ENCODE results near the gene NFIA. TPM values are rescaled to one million over a fixed set of nuclear protein-coding genes. Genes with fewer than 3 reads are reported as not detected.

The NFIA gene
- total and polyA plus RNA-seq, 2 of the 13 experiments (the other 11 are each of a cell fraction or from before 2014, with no cell fraction given), result 14.7 to 28.5 TPM

DNA sequence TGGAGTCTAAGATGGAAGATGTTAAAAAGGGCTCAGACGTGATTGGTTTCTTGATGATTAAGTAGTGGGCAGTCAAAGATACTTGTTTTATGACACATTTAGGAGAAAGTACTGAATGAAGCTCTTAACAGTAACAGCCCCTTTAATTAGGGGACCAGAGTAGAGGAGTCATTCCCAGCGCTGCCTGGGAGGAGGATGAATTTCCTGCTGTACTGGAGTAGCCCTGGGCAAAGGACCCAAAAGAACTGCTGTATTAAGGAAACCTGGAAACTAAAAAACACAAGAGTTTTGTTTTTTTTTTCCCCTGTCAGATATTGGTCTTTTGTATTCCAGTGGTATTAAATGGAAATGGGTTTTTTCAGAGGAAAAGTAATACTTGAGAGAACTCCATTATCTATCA is 126.5 kb downstream of the NFIA start:
- no TSS peak for BruUV-seq (replicated peaks)
- Histone ChIP-seq H3K27me3 (ENCODE audit: control insufficient read depth in 1 of 2, insufficient read depth in 2 of 2, low read length in 2 of 2) (no peaks in the 10 kb centered on the region), H2AFZ (ENCODE audit: low read length) (no peak overlapping the region), H3K9ac (ENCODE audit: insufficient read depth, low read depth, low read length) (no peak overlapping the region), H3K36me3 (replicated peaks in 1 of 2; ENCODE audit: control insufficient read depth in 1 of 2, insufficient read depth in 2 of 2, low read length in 2 of 2) (peaks cover 0 to 7% of the 10 kb centered on the region in 2 experiments; a peak in 2 of 5 replicates), H3K4me2 (ENCODE audit: low read depth, low read length) (no peak overlapping the region), H3K27ac (ENCODE audit: extremely low read length, insufficient read depth, low read length) (no peak overlapping the region), H3K79me2 (ENCODE audit: insufficient read depth, low read length) (peaks cover 94% of the 10 kb centered on the region), H4K20me1 (ENCODE audit: insufficient read depth, low read length) (peaks cover 6% of the 10 kb centered on the region), H3K4me1 (ENCODE audit: insufficient read depth, low read length) (peaks cover 34% of the 10 kb centered on the region), H3K9me3 (ENCODE audit: low read length) (no peaks in the 10 kb centered on the region), H3K4me3 (replicated peaks in 1 of 3; ENCODE audit: insufficient read depth in 1 of 3, low read depth in 2 of 3, low read length in 3 of 3) (no peak overlapping the region)
- no peak for ATAC-seq
- ChIA-PET POLR2A (no interaction called here), CTCF (ENCODE audit: low intra/inter-chr PET ratio, low total read pairs) (no interaction called here)
- no peak for TF ChIP-seq ZNF879 (CRISPR knock-in tag; IDR thresholded peaks at IDR 0.05)
- FAIRE-seq, result no peak
- WGBS (ENCODE audit: low lambda C conversion rate), result 98% methylated on average over 2 of the region's 2 CpGs
- in situ Hi-C loops (cut with HindIII; ENCODE audit: extremely low pct_ligation_motif_present, low pct_unique_long_range_greater_than_20kb) (no loop called here), intact Hi-C loops (cut with micrococcal nuclease; ENCODE audit: unreplicated experiment) (no loop called here)
- DNase-seq (ENCODE audit: low spot score), result no peak

DNA sequence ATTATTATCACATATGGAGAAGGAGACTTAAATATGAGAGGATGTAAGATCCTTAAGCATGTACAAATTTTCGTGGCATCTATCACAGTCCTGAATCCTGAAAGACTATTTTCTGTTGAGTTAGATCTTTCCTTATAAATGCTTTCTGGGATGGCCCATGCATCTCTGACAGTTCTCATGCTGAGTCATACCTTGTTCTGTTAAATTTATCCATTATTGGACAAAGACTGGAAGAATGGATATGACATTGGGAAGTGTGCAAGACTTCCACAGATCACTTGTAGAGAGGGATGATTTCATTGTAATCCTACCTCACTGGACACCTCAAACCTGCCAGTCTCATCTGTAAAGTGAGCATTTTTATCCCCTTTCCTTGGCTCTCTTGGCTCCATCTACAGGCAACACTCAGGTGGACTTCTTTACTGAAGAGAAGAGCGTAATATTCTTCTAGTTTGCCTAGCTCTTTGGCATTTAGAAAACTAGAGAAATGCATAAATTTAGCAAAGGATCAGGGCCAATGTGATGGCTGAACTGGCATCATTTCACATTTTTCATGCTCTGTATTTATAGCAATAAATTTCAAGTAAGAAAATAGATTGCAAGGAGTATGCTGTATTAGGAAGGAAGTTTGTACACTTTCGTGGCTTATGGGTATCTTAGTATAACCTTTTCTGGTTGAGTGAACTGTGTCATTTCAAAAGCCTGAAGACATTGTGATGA is 128.2 kb downstream of the NFIA start:
- no peak overlapping the region for H3K4me2 ChIP-seq (ENCODE audit: low read depth, low read length)

More for the DNA sequence above, 128.2 kb downstream of the NFIA start:
- no peak overlapping the region for H3K27ac ChIP-seq (ENCODE audit: extremely low read length, insufficient read depth, low read length)
- H4K20me1 ChIP-seq (ENCODE audit: insufficient read depth, low read length), result peaks cover 6% of the 10 kb centered on the region
- FAIRE-seq (peak; percentile 43), ATAC-seq (peak; percentile 39; the same call in 2 of the 3 replicates), DNase-seq (ENCODE audit: low spot score) (peak; percentile 24)
- ChIA-PET POLR2A (no interaction called here), CTCF (ENCODE audit: low intra/inter-chr PET ratio, low total read pairs) (no interaction called here)
- WGBS (ENCODE audit: low lambda C conversion rate), result 93% methylated on average over 3 of the region's 3 CpGs
- H3K79me2 ChIP-seq (ENCODE audit: insufficient read depth, low read length), result peaks cover 88% of the 10 kb centered on the region
- TF ChIP-seq, protein P1, sequence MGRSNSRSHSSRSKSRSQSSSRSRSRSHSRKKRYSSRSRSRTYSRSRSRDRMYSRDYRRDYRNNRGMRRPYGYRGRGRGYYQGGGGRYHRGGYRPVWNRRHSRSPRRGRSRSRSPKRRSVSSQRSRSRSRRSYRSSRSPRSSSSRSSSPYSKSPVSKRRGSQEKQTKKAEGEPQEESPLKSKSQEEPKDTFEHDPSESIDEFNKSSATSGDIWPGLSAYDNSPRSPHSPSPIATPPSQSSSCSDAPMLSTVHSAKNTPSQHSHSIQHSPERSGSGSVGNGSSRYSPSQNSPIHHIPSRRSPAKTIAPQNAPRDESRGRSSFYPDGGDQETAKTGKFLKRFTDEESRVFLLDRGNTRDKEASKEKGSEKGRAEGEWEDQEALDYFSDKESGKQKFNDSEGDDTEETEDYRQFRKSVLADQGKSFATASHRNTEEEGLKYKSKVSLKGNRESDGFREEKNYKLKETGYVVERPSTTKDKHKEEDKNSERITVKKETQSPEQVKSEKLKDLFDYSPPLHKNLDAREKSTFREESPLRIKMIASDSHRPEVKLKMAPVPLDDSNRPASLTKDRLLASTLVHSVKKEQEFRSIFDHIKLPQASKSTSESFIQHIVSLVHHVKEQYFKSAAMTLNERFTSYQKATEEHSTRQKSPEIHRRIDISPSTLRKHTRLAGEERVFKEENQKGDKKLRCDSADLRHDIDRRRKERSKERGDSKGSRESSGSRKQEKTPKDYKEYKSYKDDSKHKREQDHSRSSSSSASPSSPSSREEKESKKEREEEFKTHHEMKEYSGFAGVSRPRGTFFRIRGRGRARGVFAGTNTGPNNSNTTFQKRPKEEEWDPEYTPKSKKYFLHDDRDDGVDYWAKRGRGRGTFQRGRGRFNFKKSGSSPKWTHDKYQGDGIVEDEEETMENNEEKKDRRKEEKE (IDR thresholded peaks at IDR 0.05), result no peak
- TF ChIP-seq, protein P2, sequence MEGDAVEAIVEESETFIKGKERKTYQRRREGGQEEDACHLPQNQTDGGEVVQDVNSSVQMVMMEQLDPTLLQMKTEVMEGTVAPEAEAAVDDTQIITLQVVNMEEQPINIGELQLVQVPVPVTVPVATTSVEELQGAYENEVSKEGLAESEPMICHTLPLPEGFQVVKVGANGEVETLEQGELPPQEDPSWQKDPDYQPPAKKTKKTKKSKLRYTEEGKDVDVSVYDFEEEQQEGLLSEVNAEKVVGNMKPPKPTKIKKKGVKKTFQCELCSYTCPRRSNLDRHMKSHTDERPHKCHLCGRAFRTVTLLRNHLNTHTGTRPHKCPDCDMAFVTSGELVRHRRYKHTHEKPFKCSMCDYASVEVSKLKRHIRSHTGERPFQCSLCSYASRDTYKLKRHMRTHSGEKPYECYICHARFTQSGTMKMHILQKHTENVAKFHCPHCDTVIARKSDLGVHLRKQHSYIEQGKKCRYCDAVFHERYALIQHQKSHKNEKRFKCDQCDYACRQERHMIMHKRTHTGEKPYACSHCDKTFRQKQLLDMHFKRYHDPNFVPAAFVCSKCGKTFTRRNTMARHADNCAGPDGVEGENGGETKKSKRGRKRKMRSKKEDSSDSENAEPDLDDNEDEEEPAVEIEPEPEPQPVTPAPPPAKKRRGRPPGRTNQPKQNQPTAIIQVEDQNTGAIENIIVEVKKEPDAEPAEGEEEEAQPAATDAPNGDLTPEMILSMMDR (CRISPR knock-in tag; IDR thresholded peaks at IDR 0.05), result peak; percentile 42
- 0 out of 2 replicates have a peak, but pooled peaks have one; percentile 13 for TF ChIP-seq SAP130 (CRISPR knock-in tag; IDR thresholded peaks at IDR 0.05; ENCODE audit: low read depth)
- TF ChIP-seq SMC3 (IDR thresholded peaks at IDR 0.05; ENCODE audit: low read length), result peak; percentile 11; the same call in 1 of the 2 replicates
- no peak for TF ChIP-seq KLF16 (CRISPR knock-in tag; IDR thresholded peaks at IDR 0.05)
- TF ChIP-seq RBM22 (optimal IDR thresholded peaks at IDR 0.05; ENCODE audit: low read length), result peak; percentile 22
- peak; percentile 55 for TF ChIP-seq STAG1 (CRISPR knock-in tag; IDR thresholded peaks at IDR 0.05)
- BruUV-seq (replicated peaks), result no TSS peak
- H3K27me3 ChIP-seq (ENCODE audit: control insufficient read depth in 1 of 2, insufficient read depth in 2 of 2, low read length in 2 of 2), result no peaks in the 10 kb centered on the region
- H3K9ac ChIP-seq (ENCODE audit: insufficient read depth, low read depth, low read length), result no peak overlapping the region
- H3K4me1 ChIP-seq (ENCODE audit: insufficient read depth, low read length), result peaks cover 47% of the 10 kb centered on the region
- H3K9me3 ChIP-seq (ENCODE audit: low read length), result no peaks in the 10 kb centered on the region
- no peak overlapping the region for H2AFZ ChIP-seq (ENCODE audit: low read length)
- in situ Hi-C loops (cut with HindIII; ENCODE audit: extremely low pct_ligation_motif_present, low pct_unique_long_range_greater_than_20kb) (no loop called here), intact Hi-C loops (cut with micrococcal nuclease; ENCODE audit: unreplicated experiment) (loop anchor here (10.0 kb wide), 1 partner anchor 156 kb away; no protein-coding TSS in a partner anchor)
- H3K36me3 ChIP-seq (replicated peaks in 1 of 2; ENCODE audit: control insufficient read depth in 1 of 2, insufficient read depth in 2 of 2, low read length in 2 of 2), result peaks cover 0 to 7% of the 10 kb centered on the region in 2 experiments; a peak in 2 of 5 replicates
- no peak overlapping the region for H3K4me3 ChIP-seq (replicated peaks in 1 of 3; ENCODE audit: insufficient read depth in 1 of 3, low read depth in 2 of 3, low read length in 3 of 3)
